Smooth muscle cell of the pulmonary artery (primary cell): ENCODE results near the gene KIAA1217. TPM values are rescaled to one million over a fixed set of nuclear protein-coding genes. Genes with fewer than 3 reads are reported as not detected.

ENCODE experiments used
- total RNA-seq: library from RNA; depleted of rRNA; stranded (reverse); fragments of >200 nt; gene quantifications from 2 replicates; pipeline ENCODE4 v1.2.3, GENCODE V29; 2014

KIAA1217 gene, protein sequence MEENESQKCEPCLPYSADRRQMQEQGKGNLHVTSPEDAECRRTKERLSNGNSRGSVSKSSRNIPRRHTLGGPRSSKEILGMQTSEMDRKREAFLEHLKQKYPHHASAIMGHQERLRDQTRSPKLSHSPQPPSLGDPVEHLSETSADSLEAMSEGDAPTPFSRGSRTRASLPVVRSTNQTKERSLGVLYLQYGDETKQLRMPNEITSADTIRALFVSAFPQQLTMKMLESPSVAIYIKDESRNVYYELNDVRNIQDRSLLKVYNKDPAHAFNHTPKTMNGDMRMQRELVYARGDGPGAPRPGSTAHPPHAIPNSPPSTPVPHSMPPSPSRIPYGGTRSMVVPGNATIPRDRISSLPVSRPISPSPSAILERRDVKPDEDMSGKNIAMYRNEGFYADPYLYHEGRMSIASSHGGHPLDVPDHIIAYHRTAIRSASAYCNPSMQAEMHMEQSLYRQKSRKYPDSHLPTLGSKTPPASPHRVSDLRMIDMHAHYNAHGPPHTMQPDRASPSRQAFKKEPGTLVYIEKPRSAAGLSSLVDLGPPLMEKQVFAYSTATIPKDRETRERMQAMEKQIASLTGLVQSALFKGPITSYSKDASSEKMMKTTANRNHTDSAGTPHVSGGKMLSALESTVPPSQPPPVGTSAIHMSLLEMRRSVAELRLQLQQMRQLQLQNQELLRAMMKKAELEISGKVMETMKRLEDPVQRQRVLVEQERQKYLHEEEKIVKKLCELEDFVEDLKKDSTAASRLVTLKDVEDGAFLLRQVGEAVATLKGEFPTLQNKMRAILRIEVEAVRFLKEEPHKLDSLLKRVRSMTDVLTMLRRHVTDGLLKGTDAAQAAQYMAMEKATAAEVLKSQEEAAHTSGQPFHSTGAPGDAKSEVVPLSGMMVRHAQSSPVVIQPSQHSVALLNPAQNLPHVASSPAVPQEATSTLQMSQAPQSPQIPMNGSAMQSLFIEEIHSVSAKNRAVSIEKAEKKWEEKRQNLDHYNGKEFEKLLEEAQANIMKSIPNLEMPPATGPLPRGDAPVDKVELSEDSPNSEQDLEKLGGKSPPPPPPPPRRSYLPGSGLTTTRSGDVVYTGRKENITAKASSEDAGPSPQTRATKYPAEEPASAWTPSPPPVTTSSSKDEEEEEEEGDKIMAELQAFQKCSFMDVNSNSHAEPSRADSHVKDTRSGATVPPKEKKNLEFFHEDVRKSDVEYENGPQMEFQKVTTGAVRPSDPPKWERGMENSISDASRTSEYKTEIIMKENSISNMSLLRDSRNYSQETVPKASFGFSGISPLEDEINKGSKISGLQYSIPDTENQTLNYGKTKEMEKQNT (N-terminal part only)
- 2.7 and 6.9 TPM in 2 replicates for total RNA-seq

DNA sequence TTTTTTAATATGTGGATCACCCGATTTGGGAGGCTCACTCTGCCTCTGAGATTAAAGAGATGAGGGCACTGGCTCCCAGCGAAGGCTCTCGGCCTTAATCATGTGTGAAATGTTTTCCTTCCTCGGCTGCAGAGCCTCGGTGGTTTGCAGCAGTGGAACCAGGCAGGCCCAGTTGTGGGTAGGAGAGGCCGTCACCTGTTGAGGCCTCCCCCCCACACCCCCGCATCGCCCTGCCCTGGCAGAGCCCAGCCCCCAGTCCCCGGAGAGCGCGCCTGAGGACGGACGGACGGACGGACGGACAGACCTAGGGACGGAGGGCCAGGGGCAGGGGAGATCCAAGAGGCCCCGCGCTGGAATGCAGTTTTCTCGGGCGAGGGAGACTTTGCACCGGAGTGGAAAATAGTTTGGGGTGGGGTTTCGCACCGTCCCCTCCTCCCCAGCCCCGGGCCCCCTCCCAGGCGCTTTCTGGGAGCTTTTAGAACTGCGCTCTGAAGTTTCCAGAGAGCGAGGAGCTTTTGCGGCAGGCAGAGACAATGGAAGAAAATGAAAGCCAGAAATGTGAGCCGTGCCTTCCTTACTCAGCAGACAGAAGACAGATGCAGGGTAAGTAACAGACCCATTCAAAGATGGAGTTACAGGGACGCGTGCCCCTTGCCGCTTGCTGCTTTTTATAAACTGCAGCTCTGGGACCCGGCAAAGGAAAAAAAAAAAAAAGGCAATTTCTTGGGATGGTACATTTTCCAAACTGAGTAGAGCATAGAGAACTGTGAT is at the start of gene KIAA1217:
TSS of gene KIAA1217 (plus strand) at position 478 of the 771 bp plus-strand sequence. CDS start at position 534, 56 bp downstream.

